Glomerular visceral epithelial cell (primary cell): ENCODE measurements around the gene PCDHGA8.
"Not testable (repeated sequence)": the region's sequence is repeated elsewhere in the genome, so short reads cannot be mapped to it uniquely, and the experiment has no call there.

Experiments
- DNase-seq: peaks from one replicate; pipeline ENCODE4 v3.0.0-alpha.2; 2016; ENCODE audit errors: extremely low spot score

Gene PCDHGA8

GRCh38 chr5:141392429-141393198, at the start of gene PCDHGA8:
TSS of gene PCDHGA8 (plus strand) at chr5:141392633. CDS start at chr5:141392814, 181 bp downstream.
- no peak for DNase-seq

GRCh38 chr5:141342773-141343172, 49.7 kb upstream of the PCDHGA8 start:
- DNase-seq = no peak

GRCh38 chr5:141343242-141343952, 49.0 kb upstream of the PCDHGA8 start, which contains the start of gene PCDHGA3:
TSS of gene PCDHGA3 (plus strand) at chr5:141343829. CDS start at chr5:141344034, 205 bp downstream.
- peak; percentile 61 for DNase-seq

DNA sequence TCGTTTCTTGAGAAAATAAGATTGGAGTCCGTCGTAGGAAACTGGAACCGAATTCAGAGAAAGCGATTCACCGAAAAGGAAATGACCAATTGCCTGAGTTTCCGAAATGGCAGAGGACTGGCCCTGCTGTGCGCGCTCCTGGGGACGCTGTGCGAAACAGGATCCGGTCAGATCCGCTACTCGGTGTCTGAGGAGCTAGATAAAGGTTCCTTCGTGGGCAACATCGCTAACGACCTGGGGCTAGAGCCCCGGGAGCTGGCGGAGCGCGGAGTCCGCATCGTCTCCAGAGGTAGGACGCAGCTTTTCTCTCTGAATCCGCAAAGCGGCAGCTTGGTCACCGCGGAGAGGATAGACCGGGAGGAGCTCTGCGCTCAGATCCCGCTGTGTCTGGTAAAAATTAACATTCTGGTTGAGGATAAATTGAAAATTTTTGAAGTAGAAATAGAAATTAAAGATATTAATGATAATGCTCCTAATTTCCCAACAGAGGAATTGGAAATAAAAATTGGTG, 48.4 kb upstream of the PCDHGA8 start:
- no peak for DNase-seq

GRCh38 chr5:141345327-141345726, 47.1 kb upstream of the PCDHGA8 start:
- no peak for DNase-seq

DNA sequence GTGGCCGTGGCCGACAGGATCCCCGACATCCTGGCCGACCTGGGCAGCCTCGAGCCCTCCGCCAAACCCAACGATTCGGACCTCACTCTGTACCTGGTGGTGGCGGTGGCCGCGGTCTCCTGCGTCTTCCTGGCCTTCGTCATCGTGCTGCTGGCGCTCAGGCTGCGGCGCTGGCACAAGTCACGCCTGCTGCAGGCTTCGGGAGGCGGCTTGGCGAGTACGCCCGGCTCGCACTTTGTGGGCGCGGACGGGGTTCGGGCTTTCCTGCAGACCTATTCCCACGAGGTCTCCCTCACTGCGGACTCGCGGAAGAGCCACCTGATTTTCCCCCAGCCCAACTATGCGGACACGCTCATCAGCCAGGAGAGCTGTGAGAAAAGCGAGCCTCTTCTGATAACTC, 46.4 kb upstream of the PCDHGA8 start:
- DNase-seq = not testable (repeated sequence)

- peak; percentile 59 for DNase-seq
These were observed 42.4 kb upstream of the PCDHGA8 start, which contains the start of gene PCDHGB1 for GRCh38 chr5:141349917-141350619. TSS of gene PCDHGB1 (plus strand) at chr5:141350099. CDS start at chr5:141350261, 162 bp downstream.

- no peak for DNase-seq
These were observed 40.8 kb upstream of the PCDHGA8 start for GRCh38 chr5:141351591-141351990.

GRCh38 chr5:141354900-141355469, 37.4 kb upstream of the PCDHGA8 start, which contains the start of gene PCDHGA4:
TSS of gene PCDHGA4 (plus strand) at chr5:141355021. CDS start at chr5:141355108, 87 bp downstream.
- no peak for DNase-seq

DNA sequence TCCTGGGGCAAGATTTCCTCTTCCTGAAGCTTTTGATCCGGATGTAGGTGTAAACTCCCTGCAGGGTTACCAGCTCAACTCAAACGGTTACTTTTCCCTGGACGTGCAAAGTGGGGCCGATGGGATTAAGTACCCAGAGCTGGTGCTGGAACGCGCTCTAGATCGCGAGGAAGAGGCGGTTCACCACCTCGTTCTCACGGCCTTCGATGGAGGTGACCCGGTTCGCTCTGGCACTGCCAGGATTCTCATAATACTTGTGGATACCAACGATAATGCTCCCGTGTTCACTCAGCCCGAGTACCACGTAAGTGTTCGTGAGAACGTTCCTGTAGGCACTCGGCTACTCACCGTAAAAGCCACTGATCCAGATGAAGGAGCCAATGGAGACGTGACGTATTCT, 36.8 kb upstream of the PCDHGA8 start:
- DNase-seq = no peak

GRCh38 chr5:141356133-141356532, 36.3 kb upstream of the PCDHGA8 start:
- DNase-seq = no peak

- DNase-seq = no peak
These were observed 35.5 kb upstream of the PCDHGA8 start for GRCh38 chr5:141356950-141357349.

GRCh38 chr5:141359790-141360426, 32.5 kb upstream of the PCDHGA8 start, which contains the start of gene PCDHGB2:
TSS of gene PCDHGB2 (plus strand) at chr5:141359994. CDS start at chr5:141360136, 142 bp downstream.
- no peak for DNase-seq

GRCh38 chr5:141360685-141361084, 31.7 kb upstream of the PCDHGA8 start:
- no peak for DNase-seq

DNA sequence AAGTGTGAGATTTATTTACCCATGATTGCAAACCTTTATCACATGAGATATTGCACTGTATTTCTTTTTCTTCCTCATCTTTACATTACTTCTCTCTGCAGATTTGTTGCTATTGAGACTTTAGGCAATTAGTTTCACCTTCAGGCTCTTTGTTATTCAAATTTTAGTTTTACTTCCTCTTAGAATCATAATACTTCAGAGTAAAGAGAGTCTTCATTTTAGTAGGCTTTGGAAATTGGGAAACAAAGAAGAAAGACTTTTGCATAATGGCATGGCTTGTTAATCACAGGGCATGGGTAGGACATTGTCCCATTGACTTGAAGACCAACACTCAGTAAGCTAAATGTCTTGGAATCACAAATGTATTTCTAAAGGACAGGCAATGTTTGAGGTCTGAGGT, 29.7 kb upstream of the PCDHGA8 start:
- DNase-seq = no peak

DNA sequence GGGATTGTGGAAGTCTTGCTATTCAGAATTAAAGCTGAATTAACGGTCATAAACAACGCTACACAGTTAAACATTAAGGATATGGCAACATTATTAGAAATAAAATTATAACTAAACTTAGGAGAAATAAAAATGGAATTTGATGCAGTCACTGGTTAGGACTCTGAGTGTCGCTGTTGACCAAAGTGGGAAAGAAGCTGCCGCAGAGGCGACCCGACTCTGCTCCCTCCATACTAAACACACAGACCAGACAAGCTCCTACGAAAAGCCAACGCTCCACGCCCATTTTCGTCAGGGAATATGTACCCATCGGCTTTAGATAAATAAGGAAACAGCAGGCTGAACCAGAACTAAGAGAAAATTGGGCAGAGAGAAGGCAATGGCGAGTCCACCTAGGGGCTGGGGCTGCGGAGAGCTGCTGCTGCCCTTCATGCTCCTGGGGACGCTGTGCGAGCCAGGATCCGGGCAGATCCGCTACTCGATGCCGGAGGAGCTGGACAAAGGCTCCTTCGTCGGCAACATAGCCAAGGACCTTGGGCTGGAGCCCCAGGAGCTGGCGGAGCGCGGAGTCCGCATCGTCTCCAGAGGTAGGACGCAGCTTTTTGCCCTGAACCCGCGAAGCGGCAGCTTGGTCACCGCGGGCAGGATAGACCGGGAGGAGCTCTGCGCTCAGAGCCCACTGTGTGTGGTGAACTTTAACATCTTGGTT, 28.3 kb upstream of the PCDHGA8 start, which contains the start of gene PCDHGA5:
Gene PCDHGA5, plus strand, starts transcription at position 211 of the 709 bp plus-strand sequence. Its CDS starts 169 bp downstream, at position 380.
- no peak for DNase-seq

- no peak for DNase-seq
These were observed 26.2 kb upstream of the PCDHGA8 start for GRCh38 chr5:141366016-141366896.

DNA sequence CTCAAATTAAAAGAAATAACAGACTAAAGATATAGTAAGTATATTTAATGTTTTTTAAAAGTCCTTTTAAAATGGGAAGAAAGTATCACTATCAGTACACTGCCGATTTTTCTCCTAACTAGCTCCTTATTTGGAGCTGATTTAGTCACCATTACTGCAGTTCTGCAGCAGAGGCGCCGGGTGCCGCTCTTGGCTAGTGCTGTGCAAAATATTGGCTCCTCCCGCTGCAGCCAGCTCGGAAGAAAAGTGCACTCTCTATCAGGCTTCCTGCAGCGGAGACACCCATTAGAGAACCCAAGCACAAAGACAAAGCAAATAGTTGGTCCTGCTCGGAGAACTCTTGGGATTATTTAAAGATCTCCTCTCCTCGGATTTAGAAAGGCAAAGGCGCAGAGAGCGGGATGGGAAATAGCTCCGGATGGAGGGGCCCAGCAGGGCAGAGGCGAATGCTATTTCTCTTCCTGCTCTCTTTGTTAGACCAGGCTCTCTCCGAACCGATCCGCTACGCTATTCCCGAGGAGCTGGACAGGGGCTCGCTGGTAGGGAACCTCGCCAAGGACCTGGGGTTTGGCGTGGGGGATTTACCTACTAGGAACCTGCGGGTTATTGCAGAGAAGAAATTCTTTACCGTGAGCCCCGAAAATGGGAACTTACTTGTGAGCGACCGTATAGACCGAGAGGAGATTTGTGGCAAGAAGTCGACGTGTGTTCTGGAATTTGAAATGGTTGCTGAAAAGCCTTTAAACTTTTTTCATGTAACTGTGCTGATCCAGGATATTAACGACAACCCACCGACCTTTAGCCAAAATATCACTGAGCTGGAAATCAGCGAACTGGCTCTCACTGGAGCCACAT, 22.2 kb upstream of the PCDHGA8 start, which contains the start of gene PCDHGB3:
Gene PCDHGB3, plus strand, starts transcription at position 249 of the 855 bp plus-strand sequence. Its CDS starts 153 bp downstream, at position 402.
- no peak for DNase-seq
